COLO668 (cell line): ENCODE data around the gene CEPT1.

ENCODE experiments used
- DNase-seq: peaks from one replicate; lab custom pipeline; 2025; ENCODE audit not compliant: unreplicated experiment; lab: John Stamatoyannopoulos, UW

The CEPT1 gene

DNA sequence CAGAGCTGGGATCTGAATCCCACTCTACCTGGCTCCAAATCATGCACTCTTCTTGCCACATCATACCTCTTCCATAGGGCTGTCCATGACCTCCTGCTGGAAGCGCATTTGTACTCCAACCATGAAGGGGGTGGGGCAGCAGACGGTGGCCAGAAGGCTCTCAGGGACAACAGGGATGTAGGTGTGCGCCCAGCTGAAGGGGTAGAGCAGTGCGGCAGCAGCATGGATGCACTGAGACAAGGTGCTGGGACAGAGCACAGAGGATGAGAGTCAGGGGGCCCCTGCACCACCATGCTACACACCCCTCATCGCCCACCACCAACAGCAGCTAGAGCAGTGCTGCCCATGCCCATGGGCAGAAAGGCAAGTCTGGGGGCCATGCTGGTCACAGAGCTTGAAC is 52.1 kb downstream of the CEPT1 start:
- no peak for DNase-seq

DNA sequence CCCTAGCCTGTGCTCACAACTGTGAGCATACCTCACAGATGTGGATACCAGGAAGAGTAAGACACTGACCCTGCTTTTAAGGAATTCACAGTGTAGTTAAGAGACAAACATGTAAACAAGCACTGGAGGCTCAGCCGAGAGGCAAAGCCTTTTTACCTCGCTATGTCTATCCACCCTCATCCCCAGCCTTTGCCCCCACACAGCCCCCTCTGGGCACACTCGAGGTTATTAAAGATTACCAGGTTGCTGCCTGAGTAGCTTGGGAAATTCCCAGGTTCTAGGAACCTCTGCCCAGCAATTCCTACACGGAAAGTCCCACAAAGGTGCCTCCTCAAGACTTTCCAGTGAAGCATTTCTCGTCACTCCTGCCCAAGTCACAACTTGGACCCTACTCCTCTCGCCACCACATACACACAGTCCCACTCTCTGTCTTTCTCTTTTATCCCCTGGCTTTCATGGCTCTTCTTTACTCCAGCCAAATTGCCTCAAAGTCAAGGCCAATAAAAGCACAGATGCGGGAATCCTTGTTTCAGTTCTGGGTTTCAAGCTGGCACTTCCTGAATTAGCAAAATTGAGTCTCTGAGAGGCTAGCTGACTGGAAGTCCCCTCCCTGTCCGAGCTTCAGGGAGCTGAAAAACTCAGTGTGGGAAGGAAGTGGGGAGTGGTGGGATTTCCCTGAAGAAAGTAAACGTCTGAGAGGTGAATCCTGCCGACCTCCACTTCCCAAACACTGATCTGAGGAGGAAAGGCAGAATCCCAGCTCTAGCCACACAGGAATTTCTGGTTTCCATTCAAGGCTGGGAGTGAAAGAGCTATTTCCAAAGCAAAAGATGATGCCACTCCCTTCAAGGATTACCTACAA is 52.9 kb downstream of the CEPT1 start:
- DNase-seq, result no peak

GRCh38 chr1:111193712-111194480 is 53.9 kb downstream of the CEPT1 start:
- no peak for DNase-seq

DNA sequence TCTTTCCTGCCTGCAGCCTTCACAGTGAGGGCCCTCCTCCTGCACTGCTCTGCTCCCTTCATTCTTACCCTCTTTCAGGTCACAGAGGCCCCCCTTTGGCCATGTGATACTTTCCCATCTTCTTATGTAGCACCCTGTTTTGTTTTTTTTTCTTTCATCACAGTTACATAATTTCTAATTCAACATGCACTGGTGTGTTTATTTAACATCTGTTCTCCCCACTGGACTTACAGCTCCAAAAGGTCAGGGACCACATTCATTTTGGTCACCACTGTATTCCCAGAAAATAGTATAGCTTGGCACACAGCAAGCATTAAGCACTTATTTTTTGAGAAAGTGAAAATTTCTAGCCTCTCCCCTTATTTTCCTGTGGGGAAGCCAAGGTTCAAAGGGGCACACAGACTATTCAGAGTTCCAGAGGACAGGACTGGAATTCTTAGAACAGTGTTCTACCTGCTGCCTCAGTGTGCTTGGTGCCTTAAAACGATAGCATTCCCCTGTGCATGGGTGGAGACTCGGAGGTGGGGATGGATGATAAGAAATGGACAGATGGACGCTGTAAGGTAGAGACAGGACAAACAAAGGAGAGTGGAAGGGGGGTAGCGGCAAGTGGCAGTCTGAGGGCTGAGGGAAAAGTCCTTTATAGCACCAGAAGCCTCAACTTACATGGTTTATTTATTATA is 55.1 kb downstream of the CEPT1 start:
- DNase-seq, result no peak

DNA sequence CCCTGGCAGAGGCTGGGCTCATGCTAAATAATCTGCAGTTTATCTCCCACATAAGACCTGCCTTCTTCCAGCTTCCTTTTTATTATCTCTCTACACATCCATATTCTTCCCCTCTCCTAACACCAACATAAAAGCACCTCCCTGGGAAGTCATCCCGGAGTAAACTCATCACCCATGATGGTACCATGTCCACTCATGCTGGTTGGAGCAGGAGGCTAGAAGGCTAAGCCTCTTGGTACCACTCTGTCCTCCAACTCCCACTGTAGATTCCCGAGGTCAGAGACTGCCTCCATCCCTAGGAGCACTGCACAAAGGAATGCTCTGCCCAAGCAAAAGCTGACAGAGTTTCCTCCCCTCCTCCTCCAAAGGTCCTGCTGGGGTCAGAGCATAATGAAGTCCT is 56.2 kb downstream of the CEPT1 start:
- DNase-seq, result no peak

DNA sequence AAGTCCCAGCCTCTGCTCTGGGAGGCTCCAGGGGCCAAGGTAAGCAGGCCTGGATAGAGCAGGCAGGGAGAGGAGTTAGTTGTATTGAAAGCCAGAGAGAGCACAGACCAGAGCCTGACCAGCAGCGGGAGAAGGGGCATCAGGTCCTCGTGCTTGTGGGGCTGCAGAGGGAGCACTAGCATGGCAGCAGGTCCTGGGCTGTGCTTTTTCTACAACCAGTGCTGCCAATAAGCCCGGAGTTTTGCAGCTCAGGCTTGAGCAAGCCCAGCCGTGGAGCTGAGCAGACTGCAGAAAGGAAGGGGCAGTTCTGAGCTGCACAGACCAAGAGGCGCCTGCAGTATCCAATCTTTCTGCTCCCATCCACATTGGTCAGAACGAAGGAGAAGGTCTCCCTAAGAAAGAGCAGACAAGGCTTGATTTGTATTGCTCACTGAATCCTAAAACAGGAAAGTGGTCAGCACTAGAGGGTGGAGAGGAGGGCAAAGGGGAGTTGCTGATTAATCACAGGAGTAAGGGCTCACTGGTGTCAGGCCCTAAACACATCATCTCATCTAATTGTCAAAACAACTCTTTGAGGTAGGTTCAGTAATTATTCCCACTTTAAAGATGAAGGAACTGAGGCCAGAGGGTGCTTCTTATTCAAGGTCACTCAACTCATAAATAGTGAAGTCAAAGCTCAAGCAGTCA is 57.7 kb downstream of the CEPT1 start:
- no peak for DNase-seq

DNA sequence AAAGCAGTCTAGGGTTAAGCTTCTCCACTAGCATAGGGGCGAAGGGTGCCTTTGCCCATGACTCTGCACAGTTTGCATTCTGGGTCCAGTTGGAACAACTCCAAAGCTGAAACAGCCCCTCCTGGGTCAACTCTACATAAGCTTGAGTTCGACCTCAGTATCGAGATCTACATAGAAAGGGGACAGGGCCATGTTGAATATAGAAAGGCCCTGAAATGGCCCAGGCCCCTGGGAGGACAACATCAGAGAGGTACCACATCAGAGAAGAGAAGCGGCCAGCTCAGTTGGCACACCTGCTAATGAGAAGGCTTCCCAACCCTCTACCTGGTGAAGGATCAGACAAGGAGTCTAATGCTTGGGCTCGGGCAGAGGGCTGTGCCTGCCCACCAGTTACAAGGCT is 58.8 kb downstream of the CEPT1 start:
- DNase-seq, result no peak

- DNase-seq, result no peak
Measured at GRCh38 chr1:111199329-111199728, 59.3 kb downstream of the CEPT1 start.

GRCh38 chr1:111199881-111200801 is 60.1 kb downstream of the CEPT1 start, which contains the start of gene DENND2D:
DENND2D (minus strand) TSS chr1:111200646; CDS start chr1:111200459, 187 bp downstream.
- DNase-seq, result no peak

GRCh38 chr1:111200802-111201161 is 60.8 kb downstream of the CEPT1 start:
- no peak for DNase-seq

DNA sequence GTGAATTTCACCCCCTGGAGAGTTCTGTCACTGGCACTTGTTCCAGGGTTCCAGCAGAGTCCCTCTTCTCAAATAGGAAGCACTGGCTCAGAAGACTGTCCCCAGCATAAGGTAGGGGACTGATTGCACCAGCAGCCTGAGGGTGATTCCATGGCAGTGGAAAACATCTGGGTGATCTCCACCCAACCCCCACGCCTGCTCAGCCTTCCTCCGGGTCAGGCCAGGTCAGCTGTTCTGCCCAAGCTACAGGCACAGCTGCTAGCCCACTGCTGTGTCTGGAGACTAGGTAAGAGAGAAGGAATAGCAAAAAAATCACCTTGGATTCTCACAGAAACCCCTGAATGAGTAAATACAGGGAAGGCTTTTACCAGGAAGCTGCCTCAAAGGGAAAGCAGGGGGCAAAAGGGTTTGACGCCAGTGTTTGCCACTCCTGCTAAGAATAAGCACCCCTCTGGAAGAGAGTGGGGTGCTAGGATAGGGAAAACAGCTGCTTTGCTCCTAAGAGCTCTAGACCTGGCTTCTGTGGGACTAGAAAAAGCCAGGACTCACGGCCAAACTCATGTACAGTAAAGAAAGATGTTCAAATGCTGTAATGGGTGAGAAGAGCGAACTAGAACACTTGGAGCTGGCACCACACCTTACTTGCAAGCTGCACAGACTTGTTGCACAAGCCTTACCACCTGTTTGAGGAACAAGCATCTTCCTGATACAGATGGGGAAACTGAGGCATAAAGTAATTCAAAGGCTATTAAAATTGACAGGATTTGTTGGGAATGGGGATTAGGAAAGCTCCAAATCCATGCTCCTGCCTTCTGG is 61.5 kb downstream of the CEPT1 start:
- no peak for DNase-seq

DNA sequence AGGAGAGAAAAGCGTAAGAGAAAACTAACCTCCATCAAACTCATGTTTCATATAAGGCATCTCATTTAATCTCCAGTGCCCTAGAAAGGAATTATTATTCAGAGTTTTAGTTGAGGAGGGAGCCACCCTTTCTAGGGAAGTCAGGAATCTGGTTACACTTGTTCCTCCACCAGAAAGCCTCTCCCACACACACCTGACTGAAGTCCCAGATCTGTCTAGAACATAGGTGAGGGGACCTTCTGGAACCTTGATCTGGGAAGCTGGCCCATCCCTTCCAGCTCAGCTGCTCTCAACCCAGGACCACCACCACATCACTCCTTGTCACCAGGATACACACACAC is 62.3 kb downstream of the CEPT1 start:
- no peak for DNase-seq

- DNase-seq, result peak; percentile 28
Measured at GRCh38 chr1:111202707-111203623, 62.9 kb downstream of the CEPT1 start.

GRCh38 chr1:111203681-111204200 is 63.7 kb downstream of the CEPT1 start:
- peak; percentile 92 for DNase-seq

DNA sequence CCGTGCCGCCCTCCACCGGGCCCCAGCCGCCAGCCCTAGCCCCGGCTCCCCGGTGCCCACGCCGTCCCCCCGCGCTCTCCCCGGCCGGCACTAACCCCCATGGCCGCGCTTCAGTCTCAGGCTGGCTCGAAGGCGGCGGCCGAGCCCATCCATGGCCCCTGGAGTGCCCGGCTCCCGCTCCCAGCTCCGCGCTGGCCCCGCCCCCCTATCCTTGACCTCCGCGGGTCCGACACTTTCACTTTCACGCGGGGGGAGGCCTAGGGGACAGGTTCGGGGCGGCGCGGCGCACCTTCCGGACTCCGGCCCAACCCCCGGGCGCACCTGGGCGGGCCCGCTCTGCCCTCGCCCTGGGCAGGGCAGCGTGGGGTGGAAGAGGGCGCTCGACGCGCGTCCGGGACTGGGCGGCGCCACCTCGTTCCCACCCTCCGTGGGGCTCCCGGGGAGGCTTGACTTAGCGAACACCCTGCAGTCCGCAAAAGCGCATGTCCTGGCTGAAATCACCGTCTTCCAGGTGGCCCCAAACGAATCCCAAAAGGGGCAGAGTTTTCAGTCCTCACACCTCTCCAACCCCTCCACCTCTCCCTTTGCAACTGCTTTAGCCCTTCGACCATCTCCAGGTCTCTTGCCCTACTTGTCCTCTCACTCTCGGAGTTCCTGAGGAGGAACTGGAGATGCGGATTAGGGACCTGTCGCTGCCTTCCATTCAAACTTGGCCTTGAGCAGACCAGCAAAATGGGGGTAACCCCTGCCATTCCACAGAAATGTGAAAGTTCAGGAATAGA is 64.4 kb downstream of the CEPT1 start:
- peak; percentile 80 for DNase-seq

- DNase-seq, result no peak
Measured at GRCh38 chr1:111204983-111205713, 65.1 kb downstream of the CEPT1 start.

- no peak for DNase-seq
Measured at GRCh38 chr1:111205714-111206050, 65.7 kb downstream of the CEPT1 start.
